K562 (cell line): ENCODE measurements around the gene MAGEL2. TPM values are rescaled to one million over a fixed set of nuclear protein-coding genes. Genes with fewer than 3 reads are reported as not detected.

ENCODE experiments used
- ATAC-seq: fragments of 200-7000 bp; cut with Tn5 transposase; 3 replicates; pipeline ENCODE4 v1.9.1; 2020; ENCODE audit warnings: moderate library complexity
- BruUV-seq: library from RNA; stranded (reverse); fragments of 400-500 nt; replicated peaks from 2 replicates; lab custom pipeline; 2021; lab: Mats Ljungman, UMichigan
- CTCF ChIA-PET: fragments of 300-600 bp; formaldehyde crosslinking; extraction: SDS; loops from one replicate; lab custom pipeline; 2021; ENCODE audit warnings: low intra/inter-chr PET ratio; lab: Yijun Ruan, JAX
- POLR2A ChIA-PET: fragments of 300-600, 350-650 bp; sonication (Branson Sonifier 250); formaldehyde crosslinking; extraction: SDS; loops from one replicate; lab custom pipeline; 2021; ENCODE audit warnings: antibody characterized with exemption, inconsistent platforms; lab: Yijun Ruan, JAX
- DNase-seq, 4 experiments: peaks; one replicate each; pipeline versions ENCODE4 v3.0.0 to v3.0.0-alpha.2; 2011 to 2018; ENCODE audit warnings: low spot score in 3 of 4, mixed read lengths in 3 of 4; ENCODE audit errors: extremely low read depth in 1 of 4
- FAIRE-seq: peaks from 2 replicates; lab custom pipeline; 2011; peaks lifted over from hg19 to GRCh38; lab: Jason Lieb, UNC
- H2AFZ ChIP-seq: 2 replicates; pipeline ENCODE4 v1.6.0; 2011; ENCODE audit warnings: low read depth, low read length, control low read depth, inconsistent platforms
- H3K27ac ChIP-seq: fragments of 200-600 bp; 3 replicates; pipeline ENCODE4 v1.8.0; 2011; ENCODE audit warnings: low read depth, mild to moderate bottlenecking, control low read depth, inconsistent platforms, low read length, moderate library complexity, mixed read lengths; ENCODE audit errors: extremely low read depth
- H3K27me3 ChIP-seq, 2 experiments: fragments of 300-600 bp in 1 of 2; 2 replicates in 1 of 2; 3 replicates in 1 of 2; pipeline versions ENCODE4 v1.6.0 to v1.8.0; 2011; ENCODE audit warnings: inconsistent platforms in 2 of 2, low read length in 2 of 2, mild to moderate bottlenecking in 1 of 2, mixed read lengths in 1 of 2, moderate library complexity in 1 of 2; ENCODE audit not compliant: control insufficient read depth in 2 of 2, insufficient read depth in 2 of 2
- H3K36me3 ChIP-seq: fragments of 300-600 bp; 3 replicates; pipeline ENCODE4 v1.8.0; 2011; ENCODE audit warnings: mild to moderate bottlenecking, low read length, inconsistent platforms; ENCODE audit not compliant: control insufficient read depth, insufficient read depth
- H3K4me1 ChIP-seq, 2 experiments: fragments of 200-600 bp in 1 of 2; replicated peaks in 1 of 2; 2 replicates in 1 of 2; 3 replicates in 1 of 2; pipeline versions ENCODE4 v1.5.1 to v1.8.0; 2011; ENCODE audit warnings: inconsistent platforms in 2 of 2, low read length in 2 of 2, mild to moderate bottlenecking in 1 of 2, mixed read lengths in 1 of 2, moderate library complexity in 1 of 2; ENCODE audit not compliant: control insufficient read depth in 2 of 2, insufficient read depth in 2 of 2
- H3K4me2 ChIP-seq: 2 replicates; pipeline ENCODE4 v1.6.1; 2011; ENCODE audit warnings: low read length, control low read depth, inconsistent platforms, mixed read lengths; ENCODE audit not compliant: insufficient read depth
- H3K4me3 ChIP-seq: fragments of 200-600 bp; sonication (generic), shearing (Covaris generic); 2 replicates; pipeline ENCODE4 v1.5.1; 2016; ENCODE audit warnings: control low read depth, inconsistent platforms
- H3K79me2 ChIP-seq: fragments of 200-600 bp; 3 replicates; pipeline ENCODE4 v1.8.0; 2011; ENCODE audit warnings: low read length, inconsistent platforms; ENCODE audit not compliant: control insufficient read depth, insufficient read depth
- H3K9ac ChIP-seq, 2 experiments: 2 replicates each; pipeline versions ENCODE4 v1.6.0 to v1.6.1; 2011; ENCODE audit warnings: low read depth in 2 of 2, low read length in 2 of 2, control low read depth in 1 of 2, inconsistent platforms in 1 of 2, mild to moderate bottlenecking in 1 of 2, mixed read lengths in 1 of 2; ENCODE audit not compliant: insufficient read depth in 1 of 2
- H3K9me1 ChIP-seq: one replicate; pipeline ENCODE4 v1.6.0; 2011; ENCODE audit warnings: inconsistent platforms, mild to moderate bottlenecking, low read length, moderate library complexity; ENCODE audit not compliant: control insufficient read depth, insufficient read depth
- H3K9me3 ChIP-seq: replicated peaks from 2 replicates; pipeline ENCODE4 v1.5.1; 2011; ENCODE audit warnings: low read depth, low read length, inconsistent platforms; ENCODE audit not compliant: control insufficient read depth, insufficient read depth
- H4K20me1 ChIP-seq: replicated peaks from 2 replicates; pipeline ENCODE4 v1.6.1; 2011; ENCODE audit warnings: low read length, inconsistent platforms, mixed read lengths; ENCODE audit not compliant: control insufficient read depth, insufficient read depth
- FUS ChIP-seq: fragments of 200-400 bp; formaldehyde crosslinking; optimal IDR thresholded peaks from 2 replicates; pipeline ENCODE3; 2017; ENCODE audit warnings: low read depth, low read length
- ZBTB40 ChIP-seq, 2 experiments: fragments of 450-650 bp in 1 of 2; sonication (generic) in 1 of 2; formaldehyde crosslinking in 1 of 2; IDR thresholded peaks; 2 replicates each; pipeline versions ENCODE4 v1.7.1 to v1.9.0; 2016 to 2022; ENCODE audit warnings: inconsistent platforms in 1 of 2, mild to moderate bottlenecking in 1 of 2, missing genetic modification reagents in 1 of 2
- WGBS: fragments of 100-300 bp; shearing (Covaris generic); methylation state at CpG from one replicate; pipeline ENCODE4 v1.1.6; 2016; ENCODE audit warnings: low coverage, mixed read lengths; ENCODE audit not compliant: insufficient coverage; ENCODE audit errors: missing lambda C conversion rate; 5-methylcytosine and 5-hydroxymethylcytosine counted together
- in situ Hi-C: fragments of 300-500 bp; cut with MboI; formaldehyde crosslinking; loops from 4 replicates; pipeline ENCODE4 v1.15.0; 2018; ENCODE audit warnings: inconsistent platforms, mixed read lengths
- intact Hi-C: fragments of 100-400 bp; cut with micrococcal nuclease; formaldehyde crosslinking; loops from 2 replicates; pipeline ENCODE4 v1.14.2; 2022
- polyA plus RNA-seq, 8 experiments: library from polyadenylated mRNA; depleted of rRNA in 4 of 8; stranded (reverse) in 5 of 8; unstranded in 3 of 8; fragments of >200 nt; fragmentation: Nextera tagmentation in 2 of 8; fragmentation: Illumina TruSeq in 1 of 8; extraction: Ambion mirVana in 2 of 8; extraction: Trizol in 1 of 8; gene quantifications; 2 replicates each; pipeline versions ENCODE4 v1.2.1 to v1.2.3, GENCODE V29; 2011 to 2014; ENCODE audit warnings: inconsistent platforms in 1 of 8, missing spikeins in 1 of 8
- total RNA-seq, 7 experiments: library from RNA; depleted of rRNA in 6 of 7; stranded (reverse); fragments of >200 nt in 6 of 7; fragmentation: Illumina TruSeq in 2 of 7; extraction: Trizol in 2 of 7; gene quantifications; 2 replicates each; pipeline versions ENCODE4 v1.2.1 to v1.2.3, GENCODE V29; 2011 to 2021; ENCODE audit warnings: low replicate concordance in 1 of 7

Gene MAGEL2
- total and polyA plus RNA-seq, 9 of the 15 experiments (the other 6 are each of a cell fraction or from before 2014, with no cell fraction given): not detected

GRCh38 chr15:23595368-23595767 is 52.3 kb downstream of the MAGEL2 start:
- Histone ChIP-seq H3K4me3 (no peak overlapping the region), H3K4me2 (no peak overlapping the region), H2AFZ (no peak overlapping the region), H3K9ac (no peak overlapping the region), H3K9me3 (no peaks in the 10 kb centered on the region), H3K79me2 (no peaks in the 10 kb centered on the region), H3K9me1 (no peaks in the 10 kb centered on the region), H4K20me1 (no peaks in the 10 kb centered on the region), H3K27ac (no peak overlapping the region), H3K4me1 (no peaks in the 10 kb centered on the region), H3K36me3 (no peaks in the 10 kb centered on the region), H3K27me3 (peaks cover 5 to 8% of the 10 kb centered on the region in 2 experiments; a peak in 2 of 5 replicates)
- CTCF ChIA-PET: no interaction called here
- FAIRE-seq (no peak), ATAC-seq (no peak), DNase-seq (no peak)
- POLR2A ChIA-PET: interaction anchor here (1.0 to 1.3 kb wide), 3 partner anchors 11 to 12 kb away, joined by 3 to 4 read pairs (median 3); no protein-coding TSS in a partner anchor
- BruUV-seq: no TSS peak
- 0% methylated on average over 2 of the region's 2 CpGs for WGBS
- intact Hi-C loops (no loop called here), in situ Hi-C loops (no loop called here)
- no peak for TF ChIP-seq ZBTB40 (IDR thresholded peaks at IDR 0.05)
- no peak for TF ChIP-seq ZBTB40 (CRISPR knock-in tag; IDR thresholded peaks at IDR 0.05)
- no peak for TF ChIP-seq FUS
